GM12891 (cell line): ENCODE results near the gene DDX10.
"Not testable (repeated sequence)": the region's sequence is repeated elsewhere in the genome, so short reads cannot be mapped to it uniquely, and the experiment has no call there.

Experiments used
- POLR2A ChIP-seq: IDR thresholded peaks from 2 replicates; pipeline ENCODE4 v1.6.1; 2011; ENCODE audit warnings: low read depth, low read length, control low read depth
- POLR2AphosphoS5 ChIP-seq: IDR thresholded peaks from 2 replicates; pipeline ENCODE4 v1.6.1; 2011; ENCODE audit warnings: low read depth, low read length, control low read depth
- SPI1 ChIP-seq: IDR thresholded peaks from 2 replicates; pipeline ENCODE4 v1.6.1; 2011; ENCODE audit warnings: low read depth, low read length, control low read depth
- TAF1 ChIP-seq: IDR thresholded peaks from 2 replicates; pipeline ENCODE4 v1.6.1; 2011; ENCODE audit warnings: low read depth, low read length, control low read depth

- not testable (repeated sequence) for TF ChIP-seq SPI1, POLR2AphosphoS5, POLR2A, TAF1
Observed at GRCh38 chr11:108641752-108642151, 23.1 kb upstream of the DDX10 start.
